ENCODE results near the gene OTOP2. TPM values are rescaled to one million over a fixed set of nuclear protein-coding genes. Genes with fewer than 3 reads are reported as not detected.
A peak's percentile ranks its signal among the peaks of the same experiment; 100 is the strongest.

Gene OTOP2
- total and polyA plus RNA-seq, 9 of the 15 experiments (the other 6 are each of a cell fraction or from before 2014, with no cell fraction given) = 0.04 to 0.36 (median 0.14) TPM; not detected in 1

DNA sequence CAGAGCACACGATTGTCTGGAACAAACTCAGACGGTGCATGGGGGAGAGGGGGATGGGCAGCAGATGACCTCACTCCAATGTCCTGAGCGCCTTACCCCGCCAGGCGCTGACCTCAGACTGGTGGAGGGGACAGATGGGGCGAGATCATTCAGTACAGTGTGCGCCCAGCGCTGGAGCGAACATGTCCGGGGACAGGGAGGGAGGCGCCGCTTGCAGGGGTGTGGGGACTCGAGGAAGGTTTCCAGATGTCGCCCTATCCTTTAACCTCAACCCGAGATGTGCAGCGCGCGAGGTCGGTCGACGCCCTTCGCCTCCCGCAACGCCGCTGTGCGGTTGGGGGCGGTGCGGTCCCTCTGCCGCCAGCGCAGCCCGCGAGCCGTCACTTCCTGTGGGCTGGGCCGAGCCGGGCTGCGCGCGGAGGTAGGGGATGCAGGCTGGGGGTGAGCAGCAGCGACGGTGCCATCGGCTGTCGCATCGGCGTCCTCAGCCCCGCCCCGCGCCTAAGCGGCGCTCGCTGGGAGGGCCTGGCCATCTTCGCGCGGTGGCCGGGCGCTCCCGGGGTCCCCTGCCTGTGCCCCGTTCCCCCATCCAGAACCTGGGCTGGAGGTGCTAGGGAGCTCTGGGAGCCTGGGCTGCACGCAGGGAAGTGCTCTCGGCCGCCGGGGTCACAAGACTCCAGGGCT lies 58.0 kb downstream of the OTOP2 start (continued):
- TF ChIP-seq, protein P1, sequence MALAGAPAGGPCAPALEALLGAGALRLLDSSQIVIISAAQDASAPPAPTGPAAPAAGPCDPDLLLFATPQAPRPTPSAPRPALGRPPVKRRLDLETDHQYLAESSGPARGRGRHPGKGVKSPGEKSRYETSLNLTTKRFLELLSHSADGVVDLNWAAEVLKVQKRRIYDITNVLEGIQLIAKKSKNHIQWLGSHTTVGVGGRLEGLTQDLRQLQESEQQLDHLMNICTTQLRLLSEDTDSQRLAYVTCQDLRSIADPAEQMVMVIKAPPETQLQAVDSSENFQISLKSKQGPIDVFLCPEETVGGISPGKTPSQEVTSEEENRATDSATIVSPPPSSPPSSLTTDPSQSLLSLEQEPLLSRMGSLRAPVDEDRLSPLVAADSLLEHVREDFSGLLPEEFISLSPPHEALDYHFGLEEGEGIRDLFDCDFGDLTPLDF (CRISPR knock-in tag; IDR thresholded peaks at IDR 0.05) = peak; percentile 77; the same call in 1 of the 2 replicates
- TF ChIP-seq, protein P2, sequence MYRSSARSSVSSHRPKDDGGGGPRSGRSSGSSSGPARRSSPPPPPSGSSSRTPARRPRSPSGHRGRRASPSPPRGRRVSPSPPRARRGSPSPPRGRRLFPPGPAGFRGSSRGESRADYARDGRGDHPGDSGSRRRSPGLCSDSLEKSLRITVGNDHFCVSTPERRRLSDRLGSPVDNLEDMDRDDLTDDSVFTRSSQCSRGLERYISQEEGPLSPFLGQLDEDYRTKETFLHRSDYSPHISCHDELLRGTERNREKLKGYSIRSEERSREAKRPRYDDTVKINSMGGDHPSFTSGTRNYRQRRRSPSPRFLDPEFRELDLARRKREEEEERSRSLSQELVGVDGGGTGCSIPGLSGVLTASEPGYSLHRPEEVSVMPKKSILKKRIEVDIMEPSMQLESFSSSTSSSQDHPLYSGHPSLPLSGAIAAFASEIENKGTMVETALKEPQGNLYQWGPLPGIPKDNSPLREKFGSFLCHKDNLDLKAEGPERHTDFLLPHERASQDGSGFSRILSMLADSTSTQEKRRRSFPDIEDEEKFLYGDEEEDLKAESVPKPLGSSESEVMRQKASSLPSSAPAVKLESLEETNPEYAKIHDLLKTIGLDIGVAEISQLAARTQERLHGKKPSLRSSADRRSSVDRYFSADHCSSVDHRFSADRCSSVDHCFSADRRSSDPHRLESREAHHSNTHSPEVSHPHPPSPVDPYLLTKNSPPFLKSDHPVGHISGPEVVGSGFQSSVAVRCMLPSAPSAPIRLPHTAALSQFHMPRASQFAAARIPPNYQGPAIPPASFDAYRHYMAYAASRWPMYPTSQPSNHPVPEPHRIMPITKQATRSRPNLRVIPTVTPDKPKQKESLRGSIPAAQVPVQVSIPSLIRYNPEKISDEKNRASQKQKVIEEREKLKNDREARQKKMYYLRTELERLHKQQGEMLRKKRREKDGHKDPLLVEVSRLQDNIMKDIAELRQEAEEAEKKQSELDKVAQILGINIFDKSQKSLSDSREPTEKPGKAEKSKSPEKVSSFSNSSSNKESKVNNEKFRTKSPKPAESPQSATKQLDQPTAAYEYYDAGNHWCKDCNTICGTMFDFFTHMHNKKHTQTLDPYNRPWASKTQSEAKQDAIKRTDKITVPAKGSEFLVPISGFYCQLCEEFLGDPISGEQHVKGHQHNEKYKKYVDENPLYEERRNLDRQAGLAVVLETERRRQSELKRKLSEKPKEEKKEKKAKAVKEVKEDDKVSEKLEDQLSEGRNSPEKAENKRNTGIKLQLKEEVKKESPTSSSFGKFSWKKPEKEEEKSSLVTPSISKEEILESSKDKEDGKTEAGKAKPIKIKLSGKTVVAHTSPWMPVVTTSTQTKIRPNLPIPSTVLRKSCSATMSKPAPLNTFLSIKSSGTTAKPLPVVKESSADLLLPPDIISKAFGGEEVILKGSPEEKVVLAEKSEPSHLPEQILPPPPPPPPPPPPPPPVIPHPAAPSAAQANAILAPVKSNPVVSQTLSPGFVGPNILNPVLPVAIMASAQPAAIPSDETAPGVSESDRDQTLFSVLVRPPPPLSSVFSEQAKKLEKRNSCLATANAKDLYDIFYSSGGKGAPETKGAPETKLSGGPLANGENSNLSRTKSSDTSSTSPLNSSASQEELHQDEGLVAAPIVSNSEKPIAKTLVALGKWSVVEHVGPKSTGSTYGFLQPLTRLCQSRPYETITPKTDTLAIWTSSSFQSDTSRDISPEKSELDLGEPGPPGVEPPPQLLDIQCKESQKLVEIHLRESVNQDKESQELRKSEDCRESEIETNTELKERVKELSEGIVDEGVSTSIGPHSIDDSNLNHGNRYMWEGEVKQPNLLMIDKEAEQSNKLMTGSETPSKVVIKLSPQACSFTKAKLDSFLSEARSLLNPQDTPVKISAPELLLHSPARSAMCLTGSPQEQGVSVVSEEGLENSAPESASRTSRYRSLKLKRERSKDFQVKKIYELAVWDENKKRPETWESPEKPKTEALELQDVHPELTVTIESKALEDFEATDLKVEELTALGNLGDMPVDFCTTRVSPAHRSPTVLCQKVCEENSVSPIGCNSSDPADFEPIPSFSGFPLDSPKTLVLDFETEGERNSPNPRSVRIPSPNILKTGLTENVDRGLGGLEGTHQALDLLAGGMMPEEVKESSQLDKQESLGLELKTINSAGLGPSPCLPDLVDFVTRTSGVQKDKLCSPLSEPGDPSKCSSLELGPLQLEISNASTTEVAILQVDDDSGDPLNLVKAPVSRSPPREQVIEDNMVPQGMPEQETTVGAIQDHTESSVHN (IDR thresholded peaks at IDR 0.05; ENCODE audit: borderline replicate concordance in 1 of 2, low read depth in 1 of 2) = 0 out of 4 replicates have a peak, but pooled peaks of 1 of the 2 experiments have one; percentile 61
- TF ChIP-seq CCNT2 (IDR thresholded peaks at IDR 0.05; ENCODE audit: borderline replicate concordance, extremely low read depth, insufficient read length, low read depth, low read length) (peak; percentile 91), PCBP1 (IDR thresholded peaks at IDR 0.05; ENCODE audit: low read depth, low read length, poor library complexity, severe bottlenecking) (no peak), ELF4 (CRISPR knock-in tag; IDR thresholded peaks at IDR 0.05) (no peak), RFX5 (IDR thresholded peaks at IDR 0.05; ENCODE audit: low read depth, low read length) (no peak), KAT7 (CRISPR knock-in tag; IDR thresholded peaks at IDR 0.05; ENCODE audit: borderline replicate concordance) (peak; percentile 82; the same call in 1 of the 2 replicates), HCFC1 (IDR thresholded peaks at IDR 0.05; ENCODE audit: low read depth, low read length) (peak; percentile 58; the same call in 1 of the 2 replicates), FOXK2 (conservative IDR thresholded peaks at IDR 0.05 in 1 of 2, IDR thresholded peaks at IDR 0.05 in 1 of 2; ENCODE audit: low read depth in 2 of 2) (peak in 1 of 2 experiments; percentile 9; a peak in 1 of 4 replicates), STAG1 (CRISPR knock-in tag; IDR thresholded peaks at IDR 0.05; ENCODE audit: borderline replicate concordance) (no peak)
- TF ChIP-seq, protein P3, sequence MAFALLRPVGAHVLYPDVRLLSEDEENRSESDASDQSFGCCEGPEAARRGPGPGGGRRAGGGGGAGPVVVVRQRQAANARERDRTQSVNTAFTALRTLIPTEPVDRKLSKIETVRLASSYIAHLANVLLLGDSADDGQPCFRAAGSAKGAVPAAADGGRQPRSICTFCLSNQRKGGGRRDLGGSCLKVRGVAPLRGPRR (CRISPR knock-in tag; IDR thresholded peaks at IDR 0.05) = no peak
- TF ChIP-seq, protein P4, sequence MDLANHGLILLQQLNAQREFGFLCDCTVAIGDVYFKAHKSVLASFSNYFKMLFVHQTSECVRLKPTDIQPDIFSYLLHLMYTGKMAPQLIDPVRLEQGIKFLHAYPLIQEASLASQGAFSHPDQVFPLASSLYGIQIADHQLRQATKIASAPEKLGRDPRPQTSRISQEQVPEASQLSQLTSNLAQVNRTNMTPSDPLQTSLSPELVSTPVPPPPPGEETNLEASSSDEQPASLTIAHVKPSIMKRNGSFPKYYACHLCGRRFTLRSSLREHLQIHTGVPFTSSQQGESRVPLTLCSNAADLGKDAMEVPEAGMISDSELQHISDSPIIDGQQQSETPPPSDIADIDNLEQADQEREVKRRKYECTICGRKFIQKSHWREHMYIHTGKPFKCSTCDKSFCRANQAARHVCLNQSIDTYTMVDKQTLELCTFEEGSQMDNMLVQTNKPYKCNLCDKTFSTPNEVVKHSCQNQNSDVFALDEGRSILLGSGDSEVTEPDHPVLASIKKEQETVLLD (IDR thresholded peaks at IDR 0.05) = peak; percentile 57; the same call in 1 of the 2 replicates
- TF ChIP-seq, protein P5, sequence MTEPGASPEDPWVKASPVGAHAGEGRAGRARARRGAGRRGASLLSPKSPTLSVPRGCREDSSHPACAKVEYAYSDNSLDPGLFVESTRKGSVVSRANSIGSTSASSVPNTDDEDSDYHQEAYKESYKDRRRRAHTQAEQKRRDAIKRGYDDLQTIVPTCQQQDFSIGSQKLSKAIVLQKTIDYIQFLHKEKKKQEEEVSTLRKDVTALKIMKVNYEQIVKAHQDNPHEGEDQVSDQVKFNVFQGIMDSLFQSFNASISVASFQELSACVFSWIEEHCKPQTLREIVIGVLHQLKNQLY (CRISPR knock-in tag; conservative IDR thresholded peaks at IDR 0.05) = no peak
